Hematopoietic multipotent progenitor cell treated with erythropoietin and hydrocortisone succinate and interleukin-3 and kit ligand, for 17 days (in vitro differentiated cells): ENCODE measurements around the gene RPP40.
"Not testable (repeated sequence)": the region's sequence is repeated elsewhere in the genome, so short reads cannot be mapped to it uniquely, and the experiment has no call there.

ENCODE experiments used
- DNase-seq: peaks from one replicate; pipeline ENCODE4 v3.0.0-alpha.2; 2015; ENCODE audit warnings: low spot score

RPP40 gene

GRCh38 chr6:5014072-5014561, 10.3 kb upstream of the RPP40 start:
- no peak for DNase-seq

- DNase-seq = no peak
Observed at GRCh38 chr6:5012519-5012918, 8.7 kb upstream of the RPP40 start.

GRCh38 chr6:5011346-5011745, 7.5 kb upstream of the RPP40 start:
- no peak for DNase-seq

GRCh38 chr6:5007531-5007930, 3.7 kb upstream of the RPP40 start:
- DNase-seq = no peak

- DNase-seq = no peak
Observed at GRCh38 chr6:5006222-5006621, 2.4 kb upstream of the RPP40 start.

DNA sequence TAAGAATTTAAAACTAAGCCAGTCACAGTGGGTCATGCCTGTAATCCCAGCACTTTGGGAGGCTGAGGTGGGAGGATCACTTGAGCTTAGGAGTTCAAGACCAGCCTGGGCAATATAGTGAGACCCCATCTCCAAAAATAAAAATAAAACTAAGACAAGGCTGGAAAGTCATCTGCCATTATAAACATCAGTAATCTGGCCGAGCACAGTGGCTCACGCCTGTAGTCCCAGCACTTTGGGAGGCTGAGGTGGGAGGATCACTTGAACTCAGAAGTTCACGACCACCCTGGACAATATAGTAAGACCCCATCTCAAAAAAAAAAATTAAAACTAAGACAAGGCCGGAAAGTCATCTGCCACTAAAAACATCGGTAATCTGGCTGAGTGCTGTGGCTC, 1.2 kb upstream of the RPP40 start:
- not testable (repeated sequence) for DNase-seq

GRCh38 chr6:5004373-5005037, 668 bp upstream of the RPP40 start:
- DNase-seq = no peak

GRCh38 chr6:4999586-4999985, 4.3 kb downstream of the RPP40 start:
- no peak for DNase-seq

DNA sequence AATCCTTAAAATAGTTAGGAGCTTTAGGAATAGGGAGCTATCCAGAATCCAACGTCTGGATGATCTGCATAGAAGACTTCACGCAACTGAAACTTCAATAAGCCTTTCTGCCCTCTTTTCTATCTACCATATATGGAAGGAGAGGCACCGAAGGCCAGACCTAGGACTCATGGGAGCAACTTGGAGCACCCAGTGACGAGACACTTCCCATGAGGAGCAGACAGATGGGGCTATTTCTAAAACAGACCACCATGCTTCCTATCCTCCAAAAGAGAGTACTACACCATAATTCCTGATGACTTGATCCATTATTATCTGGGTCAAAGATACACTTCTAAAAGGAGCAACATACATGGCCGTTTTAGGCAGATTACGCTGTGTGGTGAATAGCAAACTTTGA, 6.0 kb downstream of the RPP40 start:
- no peak for DNase-seq

DNA sequence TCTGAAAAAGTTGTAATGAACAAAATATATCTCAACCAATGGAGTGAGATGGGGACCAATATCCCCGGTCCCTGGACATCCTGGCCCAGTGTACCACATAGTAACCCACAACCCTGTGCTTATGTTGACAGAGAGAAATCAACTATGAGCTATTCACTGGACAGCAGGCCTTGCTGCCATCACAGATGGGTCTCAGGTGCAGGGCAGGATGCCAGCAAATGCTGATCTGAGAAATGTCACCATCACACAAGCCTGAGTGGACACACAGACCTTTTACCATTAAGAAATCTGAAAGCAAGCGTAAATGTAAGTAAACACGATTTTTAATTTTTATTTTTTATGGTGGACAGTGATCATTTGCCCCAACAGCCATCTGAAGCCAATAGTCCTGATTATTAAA, 9.1 kb downstream of the RPP40 start:
- DNase-seq = no peak

DNA sequence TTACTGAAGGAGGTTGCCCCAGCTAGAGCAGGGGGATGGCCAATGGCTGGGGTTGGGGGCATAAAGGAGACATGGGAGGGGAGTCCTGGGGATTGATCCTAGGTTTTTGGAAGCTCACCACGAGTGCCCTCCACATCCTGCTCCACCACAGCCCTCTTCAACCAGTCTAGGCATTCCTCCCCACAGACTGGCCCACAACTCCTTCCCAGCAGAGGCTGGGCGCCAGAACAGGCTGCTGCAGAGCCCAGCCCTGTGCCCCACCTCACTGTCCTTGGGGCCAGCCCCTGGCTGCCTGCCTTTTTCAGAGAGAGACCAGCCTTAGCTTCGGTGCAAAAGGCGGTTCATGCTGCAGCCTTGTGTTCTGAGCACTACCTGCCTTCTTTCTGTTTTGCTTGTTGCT, 16.4 kb downstream of the RPP40 start:
- DNase-seq = no peak

- no peak for DNase-seq
Observed at GRCh38 chr6:4986999-4987398, 16.8 kb downstream of the RPP40 start.

GRCh38 chr6:4983322-4983721, 20.5 kb downstream of the RPP40 start:
- no peak for DNase-seq

DNA sequence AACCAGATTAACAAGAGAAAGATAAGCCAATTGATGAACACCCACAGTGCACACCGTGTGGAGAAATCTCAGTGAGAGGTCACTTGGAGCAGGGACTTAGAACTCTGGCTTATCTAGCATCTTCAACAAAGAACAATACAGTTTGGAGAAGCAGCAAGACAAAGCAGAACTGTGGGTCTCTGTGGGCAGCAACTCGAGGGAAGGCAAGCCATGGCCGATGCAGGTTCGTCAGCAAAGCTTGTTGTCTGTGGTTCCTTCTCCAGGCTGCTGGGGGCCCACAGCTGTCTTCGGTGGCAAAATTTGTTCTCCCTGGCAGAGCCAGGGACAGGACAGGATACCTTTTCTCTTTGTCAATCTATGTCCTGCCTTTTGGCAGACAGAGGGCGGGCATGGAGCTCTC, 22.1 kb downstream of the RPP40 start:
- no peak for DNase-seq

GRCh38 chr6:4979426-4979825, 24.4 kb downstream of the RPP40 start:
- DNase-seq = no peak

GRCh38 chr6:4977468-4977867, 26.4 kb downstream of the RPP40 start:
- no peak for DNase-seq

DNA sequence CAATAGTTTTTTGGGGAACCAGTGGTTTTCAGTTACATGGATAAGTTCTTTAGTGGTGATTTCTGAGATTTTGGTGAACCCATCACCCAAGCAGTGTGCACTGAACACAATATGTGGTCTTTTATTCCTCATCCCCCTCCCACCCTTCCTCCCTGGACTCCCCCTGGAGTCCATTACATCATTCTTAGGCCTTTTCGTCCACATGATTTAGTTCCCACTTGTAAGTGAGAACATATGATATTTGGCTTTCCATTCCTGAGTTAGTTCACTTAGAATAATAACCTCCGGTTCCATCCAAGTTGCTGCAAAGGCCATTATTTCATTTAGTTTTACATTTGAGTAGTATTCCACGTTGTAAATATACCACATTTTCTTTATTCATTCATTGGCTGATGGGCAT, 28.3 kb downstream of the RPP40 start:
- DNase-seq = no peak

GRCh38 chr6:4974962-4975361, 28.9 kb downstream of the RPP40 start:
- no peak for DNase-seq

DNA sequence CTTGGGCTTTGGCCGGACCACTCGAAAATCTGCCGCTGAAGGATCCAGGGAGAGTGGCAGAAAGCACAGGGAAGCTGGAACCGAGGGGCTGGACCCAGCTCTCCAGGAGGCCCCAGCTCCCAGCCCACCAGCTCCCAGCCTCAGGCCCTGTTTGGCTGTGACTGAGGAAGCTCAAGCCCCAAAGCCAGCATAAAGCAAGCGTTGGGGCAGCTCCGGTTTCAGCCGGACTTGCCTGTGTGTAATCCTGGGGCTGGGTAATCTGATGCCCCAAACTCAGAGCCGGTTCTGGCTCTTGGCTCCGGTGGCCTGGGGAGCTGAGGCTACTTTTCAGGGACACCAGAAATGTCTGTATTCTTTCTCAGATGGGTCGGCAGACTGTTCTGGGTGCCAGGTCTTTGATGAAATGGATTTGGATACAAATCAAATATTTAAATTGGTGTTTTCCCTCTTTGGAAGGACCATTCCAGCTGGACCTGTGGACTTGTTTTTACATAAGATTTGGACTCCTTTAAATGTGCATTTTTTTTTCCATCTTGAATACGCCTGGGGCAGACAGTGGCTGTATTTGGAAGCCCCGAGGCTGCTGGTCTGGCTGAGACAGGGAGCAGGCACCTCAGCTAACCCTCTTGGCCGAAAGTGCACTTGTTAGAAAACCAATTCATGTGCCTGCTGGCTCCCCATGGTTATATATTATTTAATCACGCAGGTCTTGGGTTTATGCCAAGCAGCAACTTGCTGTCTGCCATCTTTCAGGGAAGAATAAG, 29.7 kb downstream of the RPP40 start:
- no peak for DNase-seq

DNA sequence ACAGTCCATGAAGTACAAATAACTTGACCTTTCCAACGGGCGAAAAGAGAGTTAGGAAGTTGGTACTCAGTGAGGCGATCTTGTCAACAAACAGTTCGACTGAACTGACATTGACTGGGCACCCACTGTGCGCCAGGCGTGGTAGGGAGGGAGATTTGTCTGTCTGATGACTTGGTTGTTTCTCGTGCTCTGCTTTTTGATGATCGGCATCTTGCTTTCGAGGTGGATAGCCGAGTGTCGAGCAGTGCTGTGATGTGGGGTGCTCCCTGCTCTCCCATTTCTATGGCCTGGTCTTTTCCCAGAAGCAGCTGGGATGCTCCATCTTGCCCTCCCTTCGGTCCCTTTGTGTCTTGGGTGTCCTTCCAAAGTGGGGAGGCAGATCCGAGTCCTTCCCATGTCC, 30.4 kb downstream of the RPP40 start:
- DNase-seq = no peak

GRCh38 chr6:4972438-4972837, 31.4 kb downstream of the RPP40 start:
- no peak for DNase-seq

GRCh38 chr6:4971851-4972250, 32.0 kb downstream of the RPP40 start:
- no peak for DNase-seq

- DNase-seq = no peak
Observed at GRCh38 chr6:4970739-4971395, 33.0 kb downstream of the RPP40 start.
